GM23338 (cell line): ENCODE measurements around the gene LZTS3. TPM values are rescaled to one million over a fixed set of nuclear protein-coding genes. Genes with fewer than 3 reads are reported as not detected.

Source experiments
- ATAC-seq: fragments of 200-7000 bp; cut with Tn5 transposase; 3 replicates; pipeline ENCODE4 v1.9.1; 2020
- DNase-seq: peaks from one replicate; pipeline ENCODE4 v3.0.0-alpha.2; 2015; ENCODE audit warnings: low spot score
- H2AFZ ChIP-seq: fragments of 200-600 bp; sonication (generic); 2 replicates; pipeline ENCODE4 v1.8.0; 2016; ENCODE audit warnings: antibody characterized with exemption, mild to moderate bottlenecking, moderate library complexity
- H3F3A ChIP-seq: fragments of 200-600 bp; sonication (generic); replicated peaks from 2 replicates; pipeline ENCODE4 v1.8.0; 2017; ENCODE audit warnings: antibody characterized with exemption, mixed run types, low read depth
- H3K27ac ChIP-seq: fragments of 200-600 bp; sonication (generic); 2 replicates; pipeline ENCODE4 v1.6.1; 2016; ENCODE audit warnings: low read depth
- H3K27me3 ChIP-seq: fragments of 200-600 bp; sonication (generic); 2 replicates; pipeline ENCODE4 v1.8.0; 2016; ENCODE audit warnings: mild to moderate bottlenecking, mixed run types, moderate library complexity; ENCODE audit not compliant: insufficient read depth
- H3K36me3 ChIP-seq: fragments of 200-600 bp; sonication (generic); 2 replicates; pipeline ENCODE4 v1.8.0; 2016; ENCODE audit warnings: mild to moderate bottlenecking; ENCODE audit not compliant: insufficient read depth
- H3K4me1 ChIP-seq: fragments of 200-600 bp; sonication (generic); 2 replicates; pipeline ENCODE4 v1.8.0; 2016; ENCODE audit warnings: mild to moderate bottlenecking, moderate library complexity; ENCODE audit not compliant: insufficient read depth
- H3K4me2 ChIP-seq: fragments of 200-600 bp; sonication (generic); 2 replicates; pipeline ENCODE4 v1.7.1; 2017; ENCODE audit warnings: mixed run types
- H3K4me3 ChIP-seq: fragments of 200-600 bp; sonication (generic); 2 replicates; pipeline ENCODE4 v1.6.1; 2016; ENCODE audit warnings: mixed run types
- H3K79me2 ChIP-seq: fragments of 200-600 bp; sonication (generic); replicated peaks from 2 replicates; pipeline ENCODE4 v1.8.0; 2017; ENCODE audit warnings: mild to moderate bottlenecking; ENCODE audit not compliant: insufficient read depth
- H3K9me2 ChIP-seq: fragments of 200-600 bp; sonication (generic); 2 replicates; pipeline ENCODE4 v1.8.0; 2017; ENCODE audit not compliant: insufficient read depth
- H4K20me1 ChIP-seq: fragments of 200-600 bp; sonication (generic); replicated peaks from 2 replicates; pipeline ENCODE4 v1.8.0; 2017; ENCODE audit warnings: mild to moderate bottlenecking; ENCODE audit not compliant: insufficient read depth
- H3K27ac Mint-ChIP-seq: 2 replicates; pipeline ENCODE4 v1.8.0; 2020; ENCODE audit warnings: inconsistent platforms, mild to moderate bottlenecking, moderate library complexity, mixed read lengths
- H3K27me3 Mint-ChIP-seq: 3 replicates; pipeline ENCODE4 v1.8.0; 2022; ENCODE audit warnings: low read depth, mild to moderate bottlenecking, moderate library complexity, mixed read lengths, inconsistent platforms; ENCODE audit not compliant: insufficient read depth, poor library complexity
- H3K36me3 Mint-ChIP-seq: 3 replicates; pipeline ENCODE4 v1.8.0; 2021; ENCODE audit warnings: low read depth, mild to moderate bottlenecking, inconsistent platforms, moderate library complexity, mixed read lengths
- H3K4me1 Mint-ChIP-seq: 3 replicates; pipeline ENCODE4 v1.8.0; 2020; ENCODE audit warnings: mild to moderate bottlenecking, inconsistent platforms, mixed read lengths
- H3K4me3 Mint-ChIP-seq: 3 replicates; pipeline ENCODE4 v1.8.0; 2021; ENCODE audit warnings: moderate library complexity, mild to moderate bottlenecking, inconsistent platforms, mixed read lengths
- H3K9me3 Mint-ChIP-seq: 3 replicates; pipeline ENCODE4 v1.8.0; 2020; ENCODE audit warnings: moderate library complexity, mild to moderate bottlenecking, inconsistent platforms, mixed read lengths
- CTCF ChIP-seq, 2 experiments: fragments of 200-600 bp in 1 of 2; sonication (generic) in 1 of 2; conservative IDR thresholded peaks; 2 replicates each; pipeline versions ENCODE4 v1.5.1 to v1.6.1; 2016 to 2017; ENCODE audit warnings: antibody characterized with exemption in 2 of 2, low read depth in 2 of 2, mild to moderate bottlenecking in 2 of 2, moderate library complexity in 1 of 2
- ETS1 ChIP-seq: IDR thresholded peaks from 2 replicates; pipeline ENCODE4 v1.6.1; 2016; ENCODE audit warnings: antibody characterized with exemption
- EZH2phosphoT487 ChIP-seq: fragments of 200-600 bp; sonication (generic); IDR thresholded peaks from one replicate; pipeline ENCODE4 v1.8.1; 2018; ENCODE audit warnings: antibody characterized with exemption; ENCODE audit not compliant: unreplicated experiment
- JUNB ChIP-seq: IDR thresholded peaks from one replicate; pipeline ENCODE4 v1.6.1; 2016; ENCODE audit warnings: antibody characterized with exemption; ENCODE audit not compliant: unreplicated experiment
- NANOG ChIP-seq: IDR thresholded peaks from 2 replicates; pipeline ENCODE4 v1.6.1; 2016; ENCODE audit warnings: antibody characterized with exemption, borderline replicate concordance
- POLR2AphosphoS5 ChIP-seq: IDR thresholded peaks from 2 replicates; pipeline ENCODE4 v1.6.1; 2016; ENCODE audit warnings: antibody characterized with exemption, low read depth
- REST ChIP-seq: IDR thresholded peaks from one replicate; pipeline ENCODE4 v1.6.1; 2018; ENCODE audit warnings: antibody characterized with exemption; ENCODE audit not compliant: unreplicated experiment
- STAT1 ChIP-seq: IDR thresholded peaks from one replicate; pipeline ENCODE4 v1.6.1; 2016; ENCODE audit warnings: antibody characterized with exemption; ENCODE audit not compliant: unreplicated experiment
- ZNF114 ChIP-seq: fragments of 250-450 bp; sonication (Bioruptor Pico); IDR thresholded peaks from 2 replicates; pipeline ENCODE4 v1.5.0; 2020; ENCODE audit warnings: mild to moderate bottlenecking, moderate library complexity
- ZNF331 ChIP-seq: fragments of 250-450 bp; sonication (Bioruptor Pico); IDR thresholded peaks from 2 replicates; pipeline ENCODE4 v1.5.0; 2020; ENCODE audit warnings: low read depth, mild to moderate bottlenecking, moderate library complexity
- ZNF462 ChIP-seq: fragments of 250-450 bp; sonication (Bioruptor Pico); IDR thresholded peaks from 2 replicates; pipeline ENCODE4 v1.5.0; 2020; ENCODE audit warnings: mild to moderate bottlenecking, moderate library complexity
- polyA plus RNA-seq: library from polyadenylated mRNA; unstranded; fragments of >200 nt; fragmentation: Nextera tagmentation; extraction: Ambion mirVana; gene quantifications from 2 replicates; pipeline ENCODE4 v1.2.1, GENCODE V29; 2016
- total RNA-seq: library from RNA; depleted of rRNA; stranded (reverse); fragments of >200 nt; shearing (Covaris generic); gene quantifications from 2 replicates; pipeline ENCODE4 v1.2.3, GENCODE V29; 2014

Gene LZTS3
- total and polyA plus RNA-seq, 2 experiments from 2014 or later = 9.7 to 40.7 TPM

GRCh38 chr20:3161316-3162079 is 11.9 kb downstream of the LZTS3 start:
- DNase-seq = peak; percentile 66
- H4K20me1 ChIP-seq = peaks cover 27% of the 10 kb centered on the region
- Mint-ChIP-seq H3K36me3 (peaks cover 5% of the 10 kb centered on the region), H3K27me3 (peaks cover 25% of the 10 kb centered on the region), H3K4me1 (peaks cover 24% of the 10 kb centered on the region), H3K27ac (peak overlapping the region; percentile 31; the same call in 1 of the 2 replicates), H3K4me3 (peak overlapping the region; percentile 33; the same call in 2 of the 3 replicates), H3K9me3 (peaks cover 3% of the 10 kb centered on the region; the same call in 2 of the 3 replicates)
- no peak overlapping the region for H3K4me2 ChIP-seq
- H3K27me3 ChIP-seq = no peaks in the 10 kb centered on the region
- no peak; the same call in 2 of the 3 replicates for ATAC-seq
- peaks cover 7% of the 10 kb centered on the region; the same call in 1 of the 2 replicates for H3F3A ChIP-seq
- peaks cover 8% of the 10 kb centered on the region; the same call in 1 of the 2 replicates for H3K4me1 ChIP-seq
- no peaks in the 10 kb centered on the region for H3K9me2 ChIP-seq
- H3K27ac ChIP-seq = peak overlapping the region; percentile 50; the same call in 1 of the 2 replicates
- H3K36me3 ChIP-seq = no peaks in the 10 kb centered on the region
- no peak overlapping the region for H3K4me3 ChIP-seq
- no peak overlapping the region for H2AFZ ChIP-seq
- no peak for TF ChIP-seq NANOG
- TF ChIP-seq REST = no peak
- no peak for TF ChIP-seq STAT1
- TF ChIP-seq CTCF (conservative IDR thresholded peaks at IDR 0.05; ENCODE audit: low read depth in 2 of 2) = no peak
- TF ChIP-seq JUNB = no peak
- TF ChIP-seq ZNF114 (CRISPR knock-in tag) = no peak
- no peak for TF ChIP-seq ZNF331
- TF ChIP-seq ETS1 = no peak
- no peak for TF ChIP-seq POLR2AphosphoS5
- no peak for TF ChIP-seq ZNF462
- TF ChIP-seq EZH2phosphoT487 = no peak
- H3K79me2 ChIP-seq = peaks cover 31% of the 10 kb centered on the region
